Activated B cell treated with CpG ODN at 0.5 μM for 24 hours (primary cell): ENCODE data around the gene EFCAB8. TPM values are rescaled to one million over a fixed set of nuclear protein-coding genes. Genes with fewer than 3 reads are reported as not detected.

Source experiments
- ATAC-seq: fragments of 200-7000 bp; cut with Tn5 transposase; one replicate; pipeline ENCODE4 v1.10.0; 2021; ENCODE audit warnings: low read depth, mild to moderate bottlenecking, moderate library complexity
- CTCF ChIA-PET: fragments of 350-600 bp; sonication (Branson Sonifier 250); formaldehyde crosslinking; loops from one replicate; lab custom pipeline; 2021; ENCODE audit warnings: antibody characterized with exemption; lab: Charles Lee
- POLR2A ChIA-PET: fragments of 350-600 bp; sonication (Branson Sonifier 250); formaldehyde crosslinking; loops from one replicate; lab custom pipeline; 2021; ENCODE audit warnings: antibody characterized with exemption; lab: Charles Lee
- DNase-seq: peaks from one replicate; pipeline ENCODE4 v3.0.0; 2022
- H3K27ac Mint-ChIP-seq: one replicate; pipeline ENCODE4 v1.8.0; 2020; ENCODE audit warnings: mixed read lengths
- H3K27me3 Mint-ChIP-seq: one replicate; pipeline ENCODE4 v1.8.0; 2021; ENCODE audit warnings: mixed read lengths
- H3K36me3 Mint-ChIP-seq: one replicate; pipeline ENCODE4 v1.8.0; 2021; ENCODE audit warnings: low read depth, mixed read lengths
- H3K4me1 Mint-ChIP-seq: one replicate; pipeline ENCODE4 v1.8.0; 2021; ENCODE audit warnings: mixed read lengths
- H3K4me3 Mint-ChIP-seq: one replicate; pipeline ENCODE4 v1.8.0; 2020; ENCODE audit warnings: mild to moderate bottlenecking, mixed read lengths
- H3K9me3 Mint-ChIP-seq: one replicate; pipeline ENCODE4 v1.8.0; 2020; ENCODE audit warnings: mixed read lengths
- intact Hi-C: fragments of 100-400 bp; cut with micrococcal nuclease; formaldehyde crosslinking; loops from one replicate; pipeline ENCODE4 v1.15.1; 2024
- total RNA-seq: library from RNA; stranded (reverse); gene quantifications from 2 replicates; pipeline ENCODE4 v1.2.3, GENCODE V29; 2022
- TF ChIP-seq, protein P1 (sequence below): fragments of 200-600 bp; IDR thresholded peaks from one replicate; pipeline ENCODE4 v1.8.0; 2022; ENCODE audit warnings: antibody characterized with exemption, mild to moderate bottlenecking

EFCAB8 gene
- total RNA-seq, 1 donor from 2014 or later: 0.71 TPM

DNA sequence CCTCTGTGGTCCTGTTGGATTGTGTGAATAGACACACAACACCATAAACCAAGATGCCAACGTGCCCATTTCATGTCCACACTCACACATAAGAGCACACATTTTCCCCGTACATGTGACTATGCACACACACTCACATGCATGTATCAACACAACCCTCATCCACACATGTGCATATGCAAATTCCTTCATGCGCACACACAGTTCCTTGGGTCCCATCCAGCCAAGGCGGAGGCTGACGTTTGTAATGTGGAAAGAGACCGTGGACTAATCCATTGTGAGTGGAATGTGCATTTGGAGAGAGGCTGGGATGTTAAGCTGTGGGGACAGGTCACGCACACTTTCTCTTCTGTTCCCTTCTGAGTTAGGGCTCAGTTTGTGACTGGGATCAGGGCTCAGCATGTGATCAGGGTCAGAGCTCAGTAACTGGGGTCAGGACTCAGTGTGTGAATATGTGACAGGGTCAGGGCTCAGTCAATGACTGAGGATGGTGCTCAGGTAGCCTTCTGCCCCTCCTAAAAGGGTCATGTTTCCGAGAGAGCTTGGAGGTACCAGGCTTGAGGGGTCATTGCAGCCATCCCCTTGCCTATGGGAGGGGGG lies 148.2 kb downstream of the EFCAB8 start:
- Mint-ChIP-seq H3K4me1 (no peaks in the 10 kb centered on the region), H3K27ac (no peak overlapping the region)
- TF ChIP-seq, protein P1, sequence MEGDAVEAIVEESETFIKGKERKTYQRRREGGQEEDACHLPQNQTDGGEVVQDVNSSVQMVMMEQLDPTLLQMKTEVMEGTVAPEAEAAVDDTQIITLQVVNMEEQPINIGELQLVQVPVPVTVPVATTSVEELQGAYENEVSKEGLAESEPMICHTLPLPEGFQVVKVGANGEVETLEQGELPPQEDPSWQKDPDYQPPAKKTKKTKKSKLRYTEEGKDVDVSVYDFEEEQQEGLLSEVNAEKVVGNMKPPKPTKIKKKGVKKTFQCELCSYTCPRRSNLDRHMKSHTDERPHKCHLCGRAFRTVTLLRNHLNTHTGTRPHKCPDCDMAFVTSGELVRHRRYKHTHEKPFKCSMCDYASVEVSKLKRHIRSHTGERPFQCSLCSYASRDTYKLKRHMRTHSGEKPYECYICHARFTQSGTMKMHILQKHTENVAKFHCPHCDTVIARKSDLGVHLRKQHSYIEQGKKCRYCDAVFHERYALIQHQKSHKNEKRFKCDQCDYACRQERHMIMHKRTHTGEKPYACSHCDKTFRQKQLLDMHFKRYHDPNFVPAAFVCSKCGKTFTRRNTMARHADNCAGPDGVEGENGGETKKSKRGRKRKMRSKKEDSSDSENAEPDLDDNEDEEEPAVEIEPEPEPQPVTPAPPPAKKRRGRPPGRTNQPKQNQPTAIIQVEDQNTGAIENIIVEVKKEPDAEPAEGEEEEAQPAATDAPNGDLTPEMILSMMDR: no peak

DNA sequence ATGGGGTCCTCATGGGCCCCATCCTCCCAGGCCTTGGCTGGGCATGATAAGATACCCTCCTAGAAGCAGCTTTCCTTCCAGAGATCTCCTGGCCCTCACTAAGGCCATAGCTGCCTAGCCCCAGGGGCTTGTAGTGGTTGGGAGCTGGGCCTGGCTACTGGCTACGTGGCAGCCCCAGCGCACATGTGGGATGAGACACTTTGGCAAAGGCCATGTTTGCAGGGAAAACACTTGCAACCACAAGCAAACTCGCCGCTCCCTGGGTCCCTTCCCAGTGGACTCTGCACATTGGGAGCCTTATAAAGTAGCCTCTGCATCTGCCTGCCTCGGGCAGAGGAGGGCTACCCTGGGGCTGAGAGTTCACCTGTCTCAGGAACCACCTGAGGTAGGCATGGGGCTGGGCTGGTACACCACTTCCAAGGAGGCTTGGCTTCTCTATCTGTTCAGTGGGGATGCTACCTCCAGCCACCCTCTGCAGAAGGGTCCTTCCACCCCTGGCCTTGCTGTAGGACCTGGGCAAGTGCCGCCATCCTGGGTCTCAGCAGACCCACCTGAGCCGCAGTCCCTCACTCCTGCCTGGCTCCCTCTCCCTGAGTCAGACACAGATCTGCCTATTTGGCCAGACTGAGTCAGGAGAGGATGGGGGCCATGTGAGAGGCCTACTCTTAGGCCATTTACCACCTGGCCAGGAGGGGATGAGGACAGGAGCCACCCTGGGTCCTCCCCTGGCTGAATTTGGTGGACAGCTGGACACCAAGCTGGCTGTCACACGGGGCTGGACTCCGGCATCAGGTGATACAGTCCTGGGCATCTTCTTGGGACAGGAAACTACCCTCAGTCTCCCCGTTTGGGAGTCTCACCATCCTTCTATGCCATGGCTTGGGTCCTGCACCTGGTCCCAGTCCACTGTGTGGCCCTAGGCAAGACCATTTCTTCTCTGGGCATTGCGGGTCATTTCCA lies 148.9 kb downstream of the EFCAB8 start, which contains the start of gene BPIFB2:
Gene BPIFB2 (plus strand): TSS at position 329 of the 960 bp plus-strand sequence. CDS start 871 bp downstream, outside the sequence.
- ATAC-seq (no peak), DNase-seq (no peak)
- H3K36me3 Mint-ChIP-seq: no peaks in the 10 kb centered on the region
- H3K4me3 Mint-ChIP-seq: no peak within 1 kb of the TSS
- ChIA-PET POLR2A (no interaction called here), CTCF (no interaction called here)
- TF ChIP-seq, protein P1: no peak
- no peaks in the 10 kb centered on the region for H3K27me3 Mint-ChIP-seq
- no peak within 1 kb of the TSS for H3K27ac Mint-ChIP-seq
- no peaks in the 10 kb centered on the region for H3K4me1 Mint-ChIP-seq
- intact Hi-C loops: loop anchor here (5.0 kb wide), 1 partner anchor 35 kb away; no protein-coding TSS in a partner anchor
- peaks cover 3% of the 10 kb centered on the region for H3K9me3 Mint-ChIP-seq

More for the DNA sequence above, 148.2 kb downstream of the EFCAB8 start:
- CTCF ChIA-PET: no interaction called here
- H3K27me3 Mint-ChIP-seq: no peaks in the 10 kb centered on the region
- intact Hi-C loops: loop anchor here (5.0 kb wide), 1 partner anchor 35 kb away; no protein-coding TSS in a partner anchor
- ATAC-seq (no peak), DNase-seq (no peak)
- POLR2A ChIA-PET: no interaction called here
- H3K36me3 Mint-ChIP-seq: no peaks in the 10 kb centered on the region
- peaks cover 3% of the 10 kb centered on the region for H3K9me3 Mint-ChIP-seq
- no peak overlapping the region for H3K4me3 Mint-ChIP-seq

DNA sequence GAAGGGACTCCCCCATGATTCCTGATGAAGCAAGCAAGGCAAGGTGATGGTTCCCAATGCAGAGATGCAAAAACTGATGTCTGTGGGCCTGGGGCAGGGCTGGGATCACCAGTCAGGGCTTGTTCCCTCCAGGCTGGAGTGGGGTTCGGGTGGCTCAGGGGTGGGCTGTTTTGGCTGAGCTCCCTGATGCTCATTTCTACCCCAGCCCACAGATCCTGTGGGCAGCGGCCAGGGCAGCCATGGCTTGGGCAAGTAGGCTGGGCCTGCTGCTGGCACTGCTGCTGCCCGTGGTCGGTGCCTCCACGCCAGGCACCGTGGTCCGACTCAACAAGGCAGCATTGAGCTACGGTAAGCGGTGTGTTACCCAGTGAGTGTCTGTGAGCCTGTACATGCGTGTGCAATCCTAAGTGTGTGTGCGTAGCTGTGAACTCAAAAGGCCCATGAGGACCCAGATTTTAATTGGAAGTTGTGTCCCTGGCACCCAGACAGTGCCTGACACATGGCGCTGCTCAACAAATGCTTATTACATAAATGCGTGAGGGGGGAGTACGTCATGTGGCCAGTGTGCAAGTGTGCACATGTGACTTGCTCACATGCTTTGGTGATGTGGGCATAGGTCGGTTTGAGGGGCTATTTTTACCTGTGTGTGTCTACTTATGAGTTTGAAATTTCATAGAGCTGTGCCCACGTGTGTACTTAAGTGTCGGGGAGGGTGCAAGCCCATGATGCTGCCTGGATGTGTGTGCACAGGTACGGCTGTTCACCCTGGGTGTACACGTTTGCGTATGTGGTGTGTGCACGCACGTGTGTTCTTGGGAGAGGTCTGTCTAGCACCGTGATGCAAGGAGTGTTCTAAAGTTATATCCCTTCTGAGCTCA lies 149.9 kb downstream of the EFCAB8 start:
- Mint-ChIP-seq H3K9me3 (peaks cover 3% of the 10 kb centered on the region), H3K27ac (no peak overlapping the region), H3K27me3 (no peaks in the 10 kb centered on the region), H3K36me3 (no peaks in the 10 kb centered on the region), H3K4me3 (no peak overlapping the region), H3K4me1 (no peaks in the 10 kb centered on the region)
- POLR2A ChIA-PET: interaction anchor here (1.5 kb wide), 1 partner anchor 37 kb away, joined by 4 read pairs; no protein-coding TSS in a partner anchor
- TF ChIP-seq, protein P1: no peak
- CTCF ChIA-PET: no interaction called here
- ATAC-seq (no peak), DNase-seq (no peak)
- intact Hi-C loops: loop anchor here (5.0 kb wide), 1 partner anchor 36 kb away; no protein-coding TSS in a partner anchor

DNA sequence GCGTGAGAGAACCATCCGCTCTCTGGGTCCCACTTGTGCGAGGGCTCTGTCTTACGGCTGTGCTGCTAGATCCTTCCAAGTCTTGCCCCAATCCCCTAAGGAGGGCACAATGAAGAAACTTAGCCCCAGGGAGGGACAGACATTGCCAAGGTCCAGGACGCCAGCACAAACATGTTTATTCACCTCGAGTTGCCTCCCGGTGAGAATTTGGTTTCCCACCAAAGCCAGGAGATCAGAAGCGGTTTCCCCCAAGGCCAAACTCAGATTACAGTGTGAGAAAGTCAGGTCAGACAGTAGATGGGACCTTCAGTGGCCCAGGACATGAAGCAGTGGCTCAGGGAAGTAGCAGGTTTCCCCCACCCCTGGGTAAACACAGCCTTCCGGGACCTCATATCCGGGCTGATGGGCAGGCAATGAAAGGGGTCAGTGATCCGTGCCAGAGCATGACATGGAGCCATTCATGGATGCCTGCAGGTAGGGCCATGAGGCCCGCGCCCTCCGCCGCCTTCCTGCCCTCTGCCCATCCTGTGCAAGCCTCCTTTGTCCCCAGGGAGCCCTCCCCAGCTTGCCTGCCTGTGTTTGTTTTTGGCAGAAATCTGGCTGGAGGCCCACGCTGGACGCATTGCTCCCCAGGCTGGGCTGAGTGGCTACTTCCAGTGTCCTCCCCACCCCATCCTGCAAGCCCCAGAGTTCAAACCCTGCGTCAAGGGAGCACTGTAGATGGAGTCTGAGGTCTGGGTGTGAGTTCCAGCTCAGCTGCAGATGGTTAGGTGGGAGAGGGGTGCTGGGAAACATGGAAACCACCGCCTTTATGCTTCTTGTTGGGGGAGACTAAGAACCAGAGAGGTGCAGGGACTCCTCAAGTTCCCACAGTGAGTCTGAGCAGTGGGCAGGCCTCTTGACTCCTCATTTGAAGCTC lies 150.8 kb downstream of the EFCAB8 start:
- Mint-ChIP-seq H3K4me3 (no peak overlapping the region), H3K9me3 (peaks cover 3% of the 10 kb centered on the region), H3K36me3 (no peaks in the 10 kb centered on the region), H3K27ac (no peak overlapping the region), H3K27me3 (no peaks in the 10 kb centered on the region), H3K4me1 (no peaks in the 10 kb centered on the region)
- no peak for DNase-seq
- intact Hi-C loops: loop anchor here (5.0 kb wide), 1 partner anchor 37 kb away; no protein-coding TSS in a partner anchor
- TF ChIP-seq, protein P1: no peak
- ATAC-seq: peak; percentile 21
- CTCF ChIA-PET: no interaction called here
- POLR2A ChIA-PET: interaction anchor here (1.5 kb wide), 1 partner anchor 37 kb away, joined by 4 read pairs; no protein-coding TSS in a partner anchor
